H1 (cell line): Measurements from ENCODE around the gene ZNF175. TPM values are rescaled to one million over a fixed set of nuclear protein-coding genes. Genes with fewer than 3 reads are reported as not detected.

Experiments used
- CTCF ChIA-PET: fragments of 300-600 bp; sonication (Branson Sonifier 250); formaldehyde crosslinking; loops from one replicate; lab custom pipeline; 2021; ENCODE audit not compliant: partially characterized antibody; lab: Charles Lee
- POLR2A ChIA-PET: fragments of 300-600 bp; sonication (Branson Sonifier 250); formaldehyde crosslinking; loops from one replicate; lab custom pipeline; 2021; ENCODE audit warnings: inconsistent platforms; ENCODE audit not compliant: partially characterized antibody; lab: Charles Lee
- DNase-seq, 2 experiments: peaks; one replicate each; pipeline versions ENCODE4 v3.0.0 to v3.0.0-alpha.2; 2010 to 2022; ENCODE audit warnings: low spot score in 2 of 2, low read depth in 1 of 2, mixed read lengths in 1 of 2
- FAIRE-seq: peaks from 2 replicates; lab custom pipeline; 2011; peaks lifted over from hg19 to GRCh38; lab: Jason Lieb, UNC
- H2AFZ ChIP-seq: 2 replicates; pipeline ENCODE4 v1.8.1; 2012; ENCODE audit warnings: low read length, inconsistent platforms
- H2AK5ac ChIP-seq: 2 replicates; pipeline ENCODE4 v1.6.1; 2013; ENCODE audit warnings: low read depth, low read length
- H2BK120ac ChIP-seq: replicated peaks from 2 replicates; pipeline ENCODE3; 2013; ENCODE audit warnings: low read depth, low read length, inconsistent platforms
- H2BK12ac ChIP-seq: 2 replicates; pipeline ENCODE4 v1.6.1; 2013; ENCODE audit warnings: low read depth, low read length
- H2BK15ac ChIP-seq: 2 replicates; pipeline ENCODE4 v1.6.1; 2013; ENCODE audit warnings: low read length
- H2BK20ac ChIP-seq: 2 replicates; pipeline ENCODE4 v1.6.1; 2013; ENCODE audit warnings: low read length
- H2BK5ac ChIP-seq: 2 replicates; pipeline ENCODE4 v1.6.1; 2013; ENCODE audit warnings: low read depth, low read length
- H3K14ac ChIP-seq: 2 replicates; pipeline ENCODE4 v1.6.1; 2013; ENCODE audit warnings: inconsistent platforms; ENCODE audit not compliant: insufficient read length
- H3K18ac ChIP-seq: 2 replicates; pipeline ENCODE4 v1.6.1; 2013; ENCODE audit warnings: low read length; ENCODE audit errors: extremely low read depth
- H3K23ac ChIP-seq: 2 replicates; pipeline ENCODE4 v1.6.1; 2013; ENCODE audit warnings: inconsistent platforms; ENCODE audit not compliant: insufficient read length
- H3K23me2 ChIP-seq: 2 replicates; pipeline ENCODE4 v1.6.1; 2013; ENCODE audit warnings: low read depth, low read length
- H3K27ac ChIP-seq: 2 replicates; pipeline ENCODE4 v1.6.1; 2011; ENCODE audit warnings: low read depth, low read length, inconsistent platforms
- H3K27me3 ChIP-seq, 4 experiments: replicated peaks in 1 of 4; 1 replicate in 1 of 4; 2 replicates in 3 of 4; pipeline versions ENCODE4 v1.6.1 to v1.8.1; 2011 to 2013; ENCODE audit warnings: low read length in 3 of 4, mild to moderate bottlenecking in 3 of 4, inconsistent platforms in 2 of 4, mixed read lengths in 2 of 4, moderate library complexity in 1 of 4; ENCODE audit not compliant: control insufficient read depth in 3 of 4, insufficient read depth in 3 of 4; ENCODE audit errors: extremely low read depth in 1 of 4
- H3K36me3 ChIP-seq, 4 experiments: 2 replicates each; pipeline versions ENCODE4 v1.6.1 to v1.8.1; 2011 to 2013; ENCODE audit warnings: mild to moderate bottlenecking in 4 of 4, low read length in 3 of 4, moderate library complexity in 2 of 4, control low read depth in 1 of 4, inconsistent platforms in 1 of 4; ENCODE audit not compliant: insufficient read depth in 4 of 4, control insufficient read depth in 2 of 4
- H3K4ac ChIP-seq: replicated peaks from 2 replicates; pipeline ENCODE3; 2013; ENCODE audit warnings: low read length, low read depth, mixed read lengths, inconsistent platforms; ENCODE audit not compliant: insufficient read length
- H3K4me1 ChIP-seq, 4 experiments: replicated peaks in 1 of 4; 1 replicate in 1 of 4; 2 replicates in 3 of 4; pipeline versions ENCODE4 v1.6.1 to v1.8.1; 2011 to 2013; ENCODE audit warnings: low read length in 3 of 4, inconsistent platforms in 2 of 4, mixed read lengths in 1 of 4; ENCODE audit not compliant: insufficient read depth in 4 of 4, control insufficient read depth in 3 of 4
- H3K4me2 ChIP-seq, 2 experiments: 2 replicates each; pipeline versions ENCODE4 v1.6.1 to v1.8.1; 2011 to 2013; ENCODE audit warnings: low read depth in 2 of 2, low read length in 2 of 2, control low read depth in 1 of 2, inconsistent platforms in 1 of 2, mild to moderate bottlenecking in 1 of 2; ENCODE audit not compliant: insufficient read depth in 1 of 2
- H3K4me3 ChIP-seq, 4 experiments: fragments of 200-600, 300-600 bp in 1 of 4; sonication (generic), shearing (Covaris generic), sonication (Bioruptor Twin) in 1 of 4; 2 replicates each; pipeline versions ENCODE4 v1.5.1 to v1.8.1; 2011 to 2016; ENCODE audit warnings: low read length in 4 of 4, low read depth in 3 of 4, control low read depth in 2 of 4, inconsistent platforms in 2 of 4, mild to moderate bottlenecking in 2 of 4, mixed read lengths in 1 of 4, moderate library complexity in 1 of 4; ENCODE audit not compliant: insufficient read depth in 2 of 4; ENCODE audit errors: extremely low read depth in 1 of 4
- H3K56ac ChIP-seq: replicated peaks from 2 replicates; pipeline ENCODE3; 2013; ENCODE audit warnings: low read depth, mild to moderate bottlenecking, mixed read lengths, low read length, inconsistent platforms; ENCODE audit not compliant: insufficient read length
- H3K79me1 ChIP-seq: 2 replicates; pipeline ENCODE4 v1.6.1; 2013; ENCODE audit warnings: low read depth, low read length, control low read depth
- H3K79me2 ChIP-seq, 2 experiments: 2 replicates each; pipeline versions ENCODE4 v1.6.1 to v1.8.1; 2012 to 2013; ENCODE audit warnings: low read length in 2 of 2, mild to moderate bottlenecking in 2 of 2, inconsistent platforms in 1 of 2; ENCODE audit not compliant: insufficient read depth in 2 of 2, control insufficient read depth in 1 of 2
- H3K9ac ChIP-seq, 4 experiments: replicated peaks in 1 of 4; 1 replicate in 1 of 4; 2 replicates in 3 of 4; pipeline versions ENCODE4 v1.6.1 to v1.8.1; 2011 to 2013; ENCODE audit warnings: low read depth in 3 of 4, low read length in 3 of 4, control low read depth in 2 of 4, mild to moderate bottlenecking in 2 of 4, moderate library complexity in 2 of 4, inconsistent platforms in 1 of 4; ENCODE audit errors: extremely low read depth in 1 of 4
- H3K9me3 ChIP-seq, 2 experiments: 2 replicates each; pipeline versions ENCODE4 v1.6.1 to v1.8.1; 2012 to 2013; ENCODE audit warnings: mild to moderate bottlenecking in 2 of 2, moderate library complexity in 2 of 2, control low read depth in 1 of 2, inconsistent platforms in 1 of 2, low read depth in 1 of 2, low read length in 1 of 2, mixed read lengths in 1 of 2; ENCODE audit not compliant: insufficient read depth in 2 of 2
- H4K20me1 ChIP-seq, 2 experiments: replicated peaks in 1 of 2; 2 replicates each; pipeline versions ENCODE3 to v1.8.1; 2011 to 2013; ENCODE audit warnings: inconsistent platforms in 2 of 2, low read length in 2 of 2, mild to moderate bottlenecking in 1 of 2; ENCODE audit not compliant: insufficient read depth in 2 of 2, control insufficient read depth in 1 of 2
- H4K5ac ChIP-seq: 2 replicates; pipeline ENCODE4 v1.6.1; 2013; ENCODE audit warnings: low read length, low read depth, mixed read lengths, inconsistent platforms; ENCODE audit not compliant: insufficient read length
- H4K8ac ChIP-seq: 2 replicates; pipeline ENCODE4 v1.8.0; 2013; ENCODE audit warnings: mild to moderate bottlenecking, moderate library complexity, low read length, inconsistent platforms; ENCODE audit not compliant: insufficient read depth; ENCODE audit errors: extremely low read depth
- H4K91ac ChIP-seq: replicated peaks from 2 replicates; pipeline ENCODE3; 2013; ENCODE audit warnings: low read length, mixed read lengths, inconsistent platforms; ENCODE audit not compliant: insufficient read length
- ASH2L ChIP-seq: fragments of 200-600, 300-600 bp; sonication (generic); IDR thresholded peaks from one replicate; pipeline ENCODE4 v1.7.1; 2017; ENCODE audit warnings: low read length
- HDAC6 ChIP-seq: IDR thresholded peaks from one replicate; pipeline ENCODE4 v1.7.1; 2012; ENCODE audit warnings: low read depth, mild to moderate bottlenecking, inconsistent platforms, low read length, moderate library complexity
- PHF8 ChIP-seq: fragments of 200-600 bp; sonication (generic); conservative IDR thresholded peaks from 2 replicates; pipeline ENCODE4 v1.7.1; 2012; ENCODE audit warnings: low read depth, mild to moderate bottlenecking, inconsistent platforms, low read length, moderate library complexity
- RAD21 ChIP-seq, 2 experiments: IDR thresholded peaks in 1 of 2; conservative IDR thresholded peaks in 1 of 2; 2 replicates each; pipeline ENCODE4 v1.6.1; 2011; ENCODE audit warnings: low read depth in 2 of 2, low read length in 2 of 2, improper control_type of control experiment in 1 of 2, inconsistent platforms in 1 of 2, mild to moderate bottlenecking in 1 of 2, moderate library complexity in 1 of 2
- YY1 ChIP-seq: IDR thresholded peaks from 2 replicates; pipeline ENCODE4 v1.6.1; 2011; ENCODE audit warnings: low read depth, mild to moderate bottlenecking, low read length
- WGBS, 2 experiments: shearing (Covaris generic) in 1 of 2; methylation state at CpG; one replicate each; pipeline versions ENCODE4 v1.1.6 to v1.1.7; 2013 to 2015; ENCODE audit warnings: low lambda C conversion rate in 2 of 2, mixed read lengths in 2 of 2, inconsistent platforms in 1 of 2, low coverage in 1 of 2, missing lambda C conversion rate in 1 of 2; ENCODE audit not compliant: insufficient replicate concordance in 2 of 2, insufficient coverage in 1 of 2, insufficient read length in 1 of 2; ENCODE audit errors: extremely low coverage in 1 of 2, missing lambda C conversion rate in 1 of 2; 5-methylcytosine and 5-hydroxymethylcytosine counted together
- polyA plus RNA-seq, 7 experiments: library from polyadenylated mRNA; depleted of rRNA in 3 of 7; stranded (reverse) in 5 of 7; unstranded in 2 of 7; fragments of >200 nt in 5 of 7; fragments of 200-250 nt in 2 of 7; gene quantifications; 1 replicate in 5 of 7; 2 replicates in 1 of 7; 4 replicates in 1 of 7; pipeline versions ENCODE4 v1.2.1 to v1.2.3, GENCODE V29; 2011 to 2013; ENCODE audit warnings: missing spikeins in 2 of 7, mixed read lengths in 2 of 7
- total RNA-seq: library from RNA; stranded (reverse); fragmentation: NEBNext Ultra II Directional; extraction: Animal tissue kit (Norgen Biotek cat#: 25700); gene quantifications from 2 replicates; pipeline ENCODE4 v1.2.1, GENCODE V29; 2021
- TF ChIP-seq, protein P1 (sequence below), 3 experiments: IDR thresholded peaks; 1 replicate in 2 of 3; 2 replicates in 1 of 3; pipeline versions ENCODE4 v1.5.1 to v1.6.1; 2011; ENCODE audit warnings: low read length in 3 of 3, mild to moderate bottlenecking in 3 of 3, inconsistent platforms in 2 of 3, low read depth in 1 of 3, moderate library complexity in 1 of 3; ENCODE audit not compliant: insufficient read depth in 1 of 3; ENCODE audit errors: control extremely low read depth in 1 of 3

ZNF175 gene
- total and polyA plus RNA-seq, 2 of the 8 experiments (the other 6 are each of a cell fraction or from before 2014, with no cell fraction given) = 1.7 to 11.1 TPM

DNA sequence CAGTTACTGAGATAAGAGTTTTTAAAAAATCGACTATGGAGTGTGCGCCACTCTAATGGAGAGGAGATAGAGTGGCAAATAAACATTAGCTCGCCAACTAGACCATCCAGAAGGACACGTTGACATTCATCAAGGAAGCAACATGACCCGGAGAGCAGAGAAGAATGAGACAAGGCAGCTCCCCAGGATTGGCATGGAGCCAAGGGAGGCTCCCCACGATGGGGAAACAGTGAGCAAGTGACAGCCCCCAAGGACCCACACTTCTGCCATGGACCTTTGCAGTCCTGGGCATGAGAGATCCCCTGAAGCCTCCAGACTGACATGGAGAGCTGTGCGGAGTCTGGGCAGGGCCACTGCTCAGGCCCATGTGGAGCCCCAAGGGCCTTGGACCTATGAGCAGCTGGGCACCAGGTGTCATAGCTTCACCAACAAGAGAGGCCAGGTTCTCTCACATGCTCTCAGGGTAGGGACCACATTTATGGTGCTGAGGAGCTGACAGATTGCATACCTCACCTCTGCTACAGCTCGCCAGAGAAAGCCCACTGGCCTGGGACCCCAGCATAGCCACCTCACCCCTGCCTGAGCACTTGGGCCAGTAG lies 46.3 kb upstream of the ZNF175 start:
- H3K9ac ChIP-seq = no peak overlapping the region
- H3K4me3 ChIP-seq = no peak overlapping the region
- H3K4me1 ChIP-seq = no peaks in the 10 kb centered on the region
- no peaks in the 10 kb centered on the region for H3K23me2 ChIP-seq
- no peak overlapping the region for H3K4ac ChIP-seq
- no peak overlapping the region for H2BK15ac ChIP-seq
- H2BK5ac ChIP-seq = no peak overlapping the region
- no peaks in the 10 kb centered on the region for H3K79me1 ChIP-seq
- peaks cover 0 to 1% (median 0%) of the 10 kb centered on the region in 4 experiments; a peak in 1 of 7 replicates for H3K27me3 ChIP-seq
- 68% methylated on average over 8 of the region's 8 CpGs; no CpG with 5 or more reads in 1 of the 2 experiments for WGBS, 2 experiments
- H4K20me1 ChIP-seq = no peaks in the 10 kb centered on the region
- no peak overlapping the region for H3K23ac ChIP-seq
- H4K91ac ChIP-seq = no peak overlapping the region
- no peak overlapping the region for H3K18ac ChIP-seq
- no peak overlapping the region for H3K14ac ChIP-seq
- no peak overlapping the region for H3K27ac ChIP-seq
- no peak overlapping the region; the same call in 1 of the 2 replicates for H4K8ac ChIP-seq
- ChIA-PET CTCF (interaction anchor here (1.2 to 3.1 kb wide), 2 partner anchors 11 to 74 kb away, joined by 3 to 16 read pairs; no protein-coding TSS in a partner anchor), POLR2A (no interaction called here)
- no peak overlapping the region for H2AFZ ChIP-seq
- DNase-seq = no peak
- H2BK12ac ChIP-seq = no peak overlapping the region
- no peak for FAIRE-seq
- H4K5ac ChIP-seq = no peak overlapping the region
- no peaks in the 10 kb centered on the region for H3K79me2 ChIP-seq
- H3K9me3 ChIP-seq = peaks cover 62 to 64% of the 10 kb centered on the region in 2 experiments
- H2AK5ac ChIP-seq = no peak overlapping the region
- H2BK120ac ChIP-seq = no peak overlapping the region
- H3K56ac ChIP-seq = no peak overlapping the region
- no peaks in the 10 kb centered on the region for H3K36me3 ChIP-seq
- H3K4me2 ChIP-seq = no peak overlapping the region
- no peak overlapping the region for H2BK20ac ChIP-seq
- TF ChIP-seq ASH2L = no peak
- TF ChIP-seq RAD21 (IDR thresholded peaks at IDR 0.05 in 1 of 2, conservative IDR thresholded peaks at IDR 0.05 in 1 of 2; ENCODE audit: low read depth in 2 of 2, low read length in 2 of 2) = no peak
- no peak for TF ChIP-seq YY1
- TF ChIP-seq, protein P1, sequence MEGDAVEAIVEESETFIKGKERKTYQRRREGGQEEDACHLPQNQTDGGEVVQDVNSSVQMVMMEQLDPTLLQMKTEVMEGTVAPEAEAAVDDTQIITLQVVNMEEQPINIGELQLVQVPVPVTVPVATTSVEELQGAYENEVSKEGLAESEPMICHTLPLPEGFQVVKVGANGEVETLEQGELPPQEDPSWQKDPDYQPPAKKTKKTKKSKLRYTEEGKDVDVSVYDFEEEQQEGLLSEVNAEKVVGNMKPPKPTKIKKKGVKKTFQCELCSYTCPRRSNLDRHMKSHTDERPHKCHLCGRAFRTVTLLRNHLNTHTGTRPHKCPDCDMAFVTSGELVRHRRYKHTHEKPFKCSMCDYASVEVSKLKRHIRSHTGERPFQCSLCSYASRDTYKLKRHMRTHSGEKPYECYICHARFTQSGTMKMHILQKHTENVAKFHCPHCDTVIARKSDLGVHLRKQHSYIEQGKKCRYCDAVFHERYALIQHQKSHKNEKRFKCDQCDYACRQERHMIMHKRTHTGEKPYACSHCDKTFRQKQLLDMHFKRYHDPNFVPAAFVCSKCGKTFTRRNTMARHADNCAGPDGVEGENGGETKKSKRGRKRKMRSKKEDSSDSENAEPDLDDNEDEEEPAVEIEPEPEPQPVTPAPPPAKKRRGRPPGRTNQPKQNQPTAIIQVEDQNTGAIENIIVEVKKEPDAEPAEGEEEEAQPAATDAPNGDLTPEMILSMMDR (IDR thresholded peaks at IDR 0.05; ENCODE audit: control extremely low read depth in 1 of 3, insufficient read depth in 1 of 3, low read depth in 1 of 3, low read length in 3 of 3) = no peak
- TF ChIP-seq PHF8 = no peak
- no peak for TF ChIP-seq HDAC6
